ENCODE data around the gene OR4D5.

- TF ChIP-seq NFIC (IDR thresholded peaks at IDR 0.05; ENCODE audit: borderline replicate concordance) (no peak), TEAD4 (IDR thresholded peaks at IDR 0.05; ENCODE audit: borderline replicate concordance, insufficient read depth) (no peak), MAX (IDR thresholded peaks at IDR 0.05; ENCODE audit: low read depth) (no peak), RXRA (IDR thresholded peaks at IDR 0.05; ENCODE audit: borderline replicate concordance, low read depth) (no peak), CTCF (IDR thresholded peaks at IDR 0.05) (no peak), TCF12 (IDR thresholded peaks at IDR 0.05) (no peak), TAF1 (IDR thresholded peaks at IDR 0.05; ENCODE audit: borderline replicate concordance, low read depth, low read length) (no peak), POLR2AphosphoS5 (IDR thresholded peaks at IDR 0.05; ENCODE audit: low read depth, low read length) (no peak), FOXM1 (IDR thresholded peaks at IDR 0.05; ENCODE audit: low read depth) (no peak), NRF1 (IDR thresholded peaks at IDR 0.05; ENCODE audit: low read depth, low read length) (no peak), IRF3 (IDR thresholded peaks at IDR 0.05; ENCODE audit: low read depth, low read length) (no peak), JUND (IDR thresholded peaks at IDR 0.05) (no peak), FOXJ3 (CRISPR knock-in tag; IDR thresholded peaks at IDR 0.05) (no peak)
These were observed 4.3 kb downstream of the OR4D5 start, which contains the start of gene OR6T1 for GRCh38 chr11:123943738-123944137.

Data from SK-N-SH (cell line).